HG03521 (cell line): Measurements from ENCODE around the gene PYGL.

ENCODE experiments used
- ATAC-seq: cut with Tn5 transposase; IDR thresholded peaks from one replicate; pipeline ENCODE4 v1.9.1; 2021; ENCODE audit warnings: mild to moderate bottlenecking, moderate library complexity; ENCODE audit not compliant: unreplicated experiment

Gene PYGL

GRCh38 chr14:50882932-50883826 is 61.1 kb downstream of the PYGL start:
- ATAC-seq, result no peak

- peak; percentile 86 for ATAC-seq
Observed at GRCh38 chr14:50875359-50876070, 68.8 kb downstream of the PYGL start.

GRCh38 chr14:50874757-50875156 is 69.5 kb downstream of the PYGL start:
- no peak for ATAC-seq

- ATAC-seq, result no peak
Observed at GRCh38 chr14:50871914-50872732, 72.2 kb downstream of the PYGL start, which contains the start of gene ABHD12B. Gene ABHD12B (plus strand): TSS chr14:50872053. CDS start chr14:50872175, 122 bp downstream.

- ATAC-seq, result no peak
Observed at GRCh38 chr14:50871228-50871627, 73.1 kb downstream of the PYGL start.

- ATAC-seq, result no peak
Observed at GRCh38 chr14:50865391-50866076, 78.7 kb downstream of the PYGL start.

GRCh38 chr14:50864946-50865345 is 79.3 kb downstream of the PYGL start:
- ATAC-seq, result no peak

- ATAC-seq, result no peak
Observed at GRCh38 chr14:50864237-50864636, 80.0 kb downstream of the PYGL start.

GRCh38 chr14:50862036-50862570 is 82.2 kb downstream of the PYGL start:
- ATAC-seq, result no peak

GRCh38 chr14:50860478-50861086 is 83.7 kb downstream of the PYGL start:
- peak; percentile 60 for ATAC-seq

- ATAC-seq, result no peak
Observed at GRCh38 chr14:50859296-50859624, 85.0 kb downstream of the PYGL start.

- no peak for ATAC-seq
Observed at GRCh38 chr14:50856660-50857059, 87.6 kb downstream of the PYGL start.

GRCh38 chr14:50855558-50855957 is 88.7 kb downstream of the PYGL start:
- no peak for ATAC-seq
